OCI-LY1 (cell line): ENCODE measurements around the gene SIDT1.

ENCODE experiments used
- EZH2 ChIP-seq: fragments of 200-600 bp; sonication (generic), shearing (Covaris generic); IDR thresholded peaks from 2 replicates; pipeline ENCODE4 v1.8.0; 2017; ENCODE audit warnings: borderline replicate concordance, mixed run types, mild to moderate bottlenecking, antibody characterized with exemption, low read length, moderate library complexity, mixed read lengths
- TF ChIP-seq, protein P1 (sequence below): fragments of 200-600 bp; sonication (generic), shearing (Covaris generic); IDR thresholded peaks from 2 replicates; pipeline ENCODE4 v1.5.1; 2017; ENCODE audit warnings: mild to moderate bottlenecking, antibody characterized with exemption, low read length, moderate library complexity, mixed read lengths

DNA sequence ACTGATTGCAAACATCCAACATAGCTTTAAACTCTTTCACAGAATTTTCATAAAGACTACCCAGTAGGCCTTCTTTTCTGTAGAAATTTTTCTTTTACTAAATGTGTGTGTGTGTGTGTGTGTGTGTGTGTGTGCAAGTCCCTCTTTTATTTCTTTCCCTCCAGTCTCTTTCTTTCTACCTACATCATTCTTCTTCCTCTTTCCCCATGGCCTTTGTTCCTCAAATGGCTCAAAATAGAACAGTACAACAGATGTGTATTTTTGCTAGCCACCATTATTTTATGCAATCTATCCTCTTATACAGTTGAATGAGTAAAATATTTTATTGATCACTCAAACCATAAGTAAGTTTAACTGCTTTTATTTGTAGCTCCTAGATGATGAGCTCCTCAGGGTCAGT is 87.7 kb downstream of the SIDT1 start:
- TF ChIP-seq, protein P1, sequence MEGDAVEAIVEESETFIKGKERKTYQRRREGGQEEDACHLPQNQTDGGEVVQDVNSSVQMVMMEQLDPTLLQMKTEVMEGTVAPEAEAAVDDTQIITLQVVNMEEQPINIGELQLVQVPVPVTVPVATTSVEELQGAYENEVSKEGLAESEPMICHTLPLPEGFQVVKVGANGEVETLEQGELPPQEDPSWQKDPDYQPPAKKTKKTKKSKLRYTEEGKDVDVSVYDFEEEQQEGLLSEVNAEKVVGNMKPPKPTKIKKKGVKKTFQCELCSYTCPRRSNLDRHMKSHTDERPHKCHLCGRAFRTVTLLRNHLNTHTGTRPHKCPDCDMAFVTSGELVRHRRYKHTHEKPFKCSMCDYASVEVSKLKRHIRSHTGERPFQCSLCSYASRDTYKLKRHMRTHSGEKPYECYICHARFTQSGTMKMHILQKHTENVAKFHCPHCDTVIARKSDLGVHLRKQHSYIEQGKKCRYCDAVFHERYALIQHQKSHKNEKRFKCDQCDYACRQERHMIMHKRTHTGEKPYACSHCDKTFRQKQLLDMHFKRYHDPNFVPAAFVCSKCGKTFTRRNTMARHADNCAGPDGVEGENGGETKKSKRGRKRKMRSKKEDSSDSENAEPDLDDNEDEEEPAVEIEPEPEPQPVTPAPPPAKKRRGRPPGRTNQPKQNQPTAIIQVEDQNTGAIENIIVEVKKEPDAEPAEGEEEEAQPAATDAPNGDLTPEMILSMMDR: no peak
- TF ChIP-seq EZH2: no peak
